RPMI8226 (cell line): ENCODE results near the gene TMEM222.

ENCODE experiments used
- DNase-seq: peaks from one replicate; pipeline ENCODE4 v3.0.0-alpha.2; 2015

Gene TMEM222

DNA sequence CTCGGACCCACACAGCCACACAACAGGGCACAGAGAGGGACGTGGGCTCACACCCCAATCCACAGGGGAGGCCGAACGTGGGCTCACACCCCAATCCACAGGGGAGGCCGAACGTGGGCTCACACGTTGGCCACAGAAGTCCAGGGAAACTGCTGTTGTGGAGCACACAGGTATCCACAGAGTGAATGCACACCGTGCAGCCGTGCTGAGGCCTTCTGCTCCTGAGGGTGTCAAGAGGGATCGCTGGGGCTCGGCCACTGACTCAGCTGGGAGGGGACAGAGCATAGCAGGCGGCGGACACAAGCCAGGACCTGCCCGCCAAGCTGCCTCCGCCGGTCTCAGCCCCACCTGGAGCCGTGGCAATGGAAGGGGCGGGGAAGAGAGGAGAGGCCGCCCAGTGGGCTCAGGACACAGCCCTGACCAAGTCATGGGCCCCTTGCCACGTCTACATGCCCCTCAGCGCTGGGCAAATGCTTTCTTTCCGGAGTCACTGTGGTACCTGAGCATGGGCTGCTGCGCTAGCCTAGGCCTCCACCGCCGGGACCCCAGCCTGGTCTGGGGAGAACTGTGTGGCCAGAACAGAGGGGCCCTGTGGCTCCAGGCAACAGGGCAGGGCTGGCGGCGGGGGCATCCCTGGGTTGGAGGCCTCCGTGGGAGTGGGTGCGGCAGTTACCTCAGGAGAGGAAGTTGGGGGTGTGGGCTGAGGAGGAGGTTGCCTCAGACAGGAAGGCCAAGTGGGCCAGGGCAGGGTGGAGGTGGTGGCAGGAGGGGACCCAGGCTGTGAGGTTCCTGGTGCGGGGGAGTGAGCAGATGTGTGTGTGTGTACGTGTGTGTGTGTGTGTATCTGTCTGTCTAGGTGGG lies 21.0 kb downstream of the TMEM222 start:
- peak; percentile 47 for DNase-seq

DNA sequence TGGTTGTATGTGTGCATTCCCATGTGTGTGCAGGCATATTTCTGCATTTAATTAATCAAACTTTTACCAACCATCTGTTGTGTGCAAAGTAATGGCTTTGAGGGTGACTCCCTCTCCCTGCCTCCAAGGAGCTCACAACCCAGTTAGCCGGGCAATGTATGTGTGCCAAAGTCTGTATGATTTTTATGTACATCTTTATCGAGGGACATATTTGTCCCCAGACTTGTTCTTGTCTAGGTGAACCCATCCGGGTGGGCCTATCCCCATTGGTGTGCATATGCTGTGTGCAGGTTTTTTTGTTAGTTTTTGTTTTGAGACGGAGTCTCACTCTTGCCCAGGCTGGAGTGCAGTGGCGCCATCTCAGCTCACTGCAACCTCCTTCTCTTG lies 21.7 kb downstream of the TMEM222 start:
- DNase-seq: no peak

DNA sequence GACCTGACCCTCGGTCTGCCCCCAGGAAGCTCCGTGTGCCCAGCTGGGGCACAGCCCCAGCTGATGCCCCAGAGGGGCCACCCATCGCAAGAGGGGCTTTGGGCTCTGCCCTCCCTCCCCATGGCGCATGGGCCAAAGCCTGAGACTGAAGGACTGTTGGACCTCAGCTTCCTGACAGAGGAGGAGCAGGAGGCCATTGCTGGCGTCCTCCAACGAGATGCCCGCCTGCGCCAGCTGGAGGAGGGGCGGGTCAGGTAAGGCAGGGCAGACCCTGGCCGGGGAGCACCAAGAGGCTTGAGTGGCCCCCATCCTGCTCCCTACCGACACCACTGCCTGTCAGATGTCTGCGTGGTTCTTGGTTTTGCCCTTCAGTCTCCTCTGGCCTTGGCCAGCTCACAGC lies 23.3 kb downstream of the TMEM222 start:
- DNase-seq: no peak

DNA sequence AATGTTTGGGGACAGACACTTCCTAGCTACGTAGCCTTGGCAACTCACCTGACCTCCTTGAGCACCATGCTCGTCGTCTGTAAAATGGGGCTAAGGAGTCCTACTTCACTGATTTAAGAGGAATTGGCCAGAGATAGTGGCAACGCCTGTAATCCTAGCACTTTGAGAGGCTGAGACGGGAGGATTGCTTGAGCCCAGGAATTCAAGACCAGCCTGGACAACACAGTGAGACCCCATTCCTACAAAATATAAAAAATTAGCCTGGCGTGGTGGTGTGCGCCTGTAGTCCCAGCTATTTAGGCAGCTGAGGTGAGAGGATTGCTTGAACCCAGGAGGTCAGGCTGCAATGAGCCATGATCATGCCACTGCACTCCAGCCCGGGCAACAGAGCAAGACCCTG lies 24.4 kb downstream of the TMEM222 start:
- DNase-seq: no peak

DNA sequence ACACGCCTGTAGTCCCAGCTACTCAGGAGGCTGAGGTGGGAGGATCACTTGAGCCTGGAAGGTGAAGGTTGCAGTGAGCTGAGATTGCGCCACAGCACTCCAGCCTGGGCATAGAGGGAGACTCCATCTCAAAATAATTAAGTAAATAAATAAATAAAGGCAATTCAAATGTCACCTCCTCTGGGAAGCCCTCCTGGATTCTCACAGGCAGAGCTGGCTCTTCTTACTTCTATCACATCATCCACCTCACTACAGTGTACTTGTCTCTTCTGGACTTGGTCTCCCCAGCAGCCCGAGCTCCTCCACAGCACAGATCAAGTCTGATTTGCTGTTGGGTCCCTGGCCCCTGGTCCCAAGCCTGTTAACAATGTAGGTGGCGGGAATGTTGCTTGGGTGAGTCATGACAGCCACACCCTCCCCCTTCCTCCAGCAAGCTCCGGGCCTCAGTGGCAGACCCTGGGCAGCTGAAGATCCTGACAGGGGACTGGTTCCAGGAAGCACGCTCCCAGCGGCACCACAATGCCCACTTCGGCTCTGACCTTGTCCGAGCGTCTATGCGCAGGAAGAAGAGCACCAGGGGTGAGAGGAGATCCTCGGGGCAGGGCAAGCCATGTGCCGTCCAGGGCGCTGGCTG lies 25.1 kb downstream of the TMEM222 start:
- no peak for DNase-seq

DNA sequence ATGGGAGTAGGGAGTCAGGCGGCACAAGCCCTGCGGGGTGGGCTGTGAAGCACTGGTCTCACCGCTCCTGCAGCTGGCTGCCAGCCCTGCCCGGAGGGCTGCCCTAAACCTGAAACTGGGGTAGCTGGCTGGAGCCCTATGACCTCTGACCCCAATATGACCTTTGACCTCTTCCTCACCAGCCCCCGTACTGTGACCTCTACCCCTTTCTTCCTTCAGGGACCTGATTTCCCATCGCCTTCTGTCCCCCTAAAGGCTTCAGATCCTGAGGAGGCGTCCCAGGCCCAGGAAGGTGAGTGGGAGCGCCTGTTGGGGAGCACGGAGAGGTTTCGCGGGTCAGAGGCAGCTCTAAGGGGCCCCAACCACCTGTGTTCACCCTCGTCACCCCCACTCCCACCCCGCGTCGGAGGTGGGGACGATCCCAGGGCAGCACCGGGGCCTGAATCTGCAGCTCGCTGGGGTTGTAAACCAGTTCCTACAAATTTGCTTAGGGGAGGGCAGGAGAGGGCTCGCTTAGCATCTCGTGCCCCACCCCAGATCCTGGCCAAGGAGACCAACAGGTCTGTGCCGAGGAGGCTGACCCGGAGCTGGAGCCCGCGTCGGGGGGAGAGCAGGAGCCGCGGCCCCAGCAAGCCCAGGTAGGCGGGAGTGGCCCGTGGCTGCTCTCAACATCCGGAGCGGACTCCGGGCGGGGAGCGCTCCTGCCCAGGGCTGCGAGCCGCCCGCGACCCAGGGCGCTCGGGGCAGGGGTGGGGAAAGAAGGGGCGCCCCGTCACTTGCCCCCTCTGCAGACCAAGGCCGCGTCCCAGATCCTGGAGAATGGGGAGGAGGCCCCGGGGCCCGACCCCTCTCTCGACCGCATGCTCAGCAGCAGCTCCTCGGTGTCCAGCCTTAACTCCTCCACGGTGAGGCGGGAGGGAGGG lies 27.2 kb downstream of the TMEM222 start:
- DNase-seq: peak; percentile 90

DNA sequence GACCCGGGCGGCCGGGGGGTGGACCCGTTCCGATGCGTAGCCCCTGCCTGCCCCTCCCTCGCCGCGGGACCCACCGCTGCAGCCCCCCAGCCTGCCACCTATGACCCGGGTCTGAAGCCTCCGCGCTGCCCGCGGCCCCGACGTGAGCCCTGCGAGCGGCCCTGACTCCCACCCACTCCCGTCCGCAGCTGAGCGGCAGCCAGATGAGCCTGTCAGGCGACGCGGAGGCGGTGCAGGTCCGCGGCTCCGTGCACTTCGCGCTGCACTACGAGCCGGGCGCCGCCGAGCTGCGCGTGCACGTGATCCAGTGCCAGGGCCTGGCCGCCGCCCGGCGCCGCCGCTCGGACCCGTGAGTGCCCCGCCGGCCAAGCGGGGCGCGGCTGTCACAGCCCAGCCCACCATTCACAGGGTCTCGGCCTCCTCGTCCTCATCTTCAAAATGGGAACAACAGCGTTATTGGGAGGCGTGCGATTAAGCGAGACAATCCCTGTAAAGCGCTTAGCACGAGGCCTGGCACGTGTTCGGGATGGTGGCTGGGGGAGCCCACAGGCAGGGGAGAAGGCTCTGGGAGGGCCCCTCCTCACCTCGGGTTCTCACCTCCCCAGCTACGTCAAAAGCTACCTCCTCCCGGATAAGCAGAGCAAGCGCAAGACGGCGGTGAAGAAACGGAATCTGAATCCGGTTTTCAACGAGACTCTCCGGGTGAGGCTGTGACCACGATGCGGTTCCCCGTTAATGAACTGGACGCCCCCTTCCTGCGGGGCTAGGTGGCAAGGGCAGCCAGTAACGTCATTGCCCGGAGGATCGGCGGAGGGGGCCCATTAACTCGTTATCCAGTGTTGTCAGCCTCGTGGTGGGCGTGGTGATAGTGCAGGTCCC lies 28.1 kb downstream of the TMEM222 start:
- peak; percentile 68 for DNase-seq

DNA sequence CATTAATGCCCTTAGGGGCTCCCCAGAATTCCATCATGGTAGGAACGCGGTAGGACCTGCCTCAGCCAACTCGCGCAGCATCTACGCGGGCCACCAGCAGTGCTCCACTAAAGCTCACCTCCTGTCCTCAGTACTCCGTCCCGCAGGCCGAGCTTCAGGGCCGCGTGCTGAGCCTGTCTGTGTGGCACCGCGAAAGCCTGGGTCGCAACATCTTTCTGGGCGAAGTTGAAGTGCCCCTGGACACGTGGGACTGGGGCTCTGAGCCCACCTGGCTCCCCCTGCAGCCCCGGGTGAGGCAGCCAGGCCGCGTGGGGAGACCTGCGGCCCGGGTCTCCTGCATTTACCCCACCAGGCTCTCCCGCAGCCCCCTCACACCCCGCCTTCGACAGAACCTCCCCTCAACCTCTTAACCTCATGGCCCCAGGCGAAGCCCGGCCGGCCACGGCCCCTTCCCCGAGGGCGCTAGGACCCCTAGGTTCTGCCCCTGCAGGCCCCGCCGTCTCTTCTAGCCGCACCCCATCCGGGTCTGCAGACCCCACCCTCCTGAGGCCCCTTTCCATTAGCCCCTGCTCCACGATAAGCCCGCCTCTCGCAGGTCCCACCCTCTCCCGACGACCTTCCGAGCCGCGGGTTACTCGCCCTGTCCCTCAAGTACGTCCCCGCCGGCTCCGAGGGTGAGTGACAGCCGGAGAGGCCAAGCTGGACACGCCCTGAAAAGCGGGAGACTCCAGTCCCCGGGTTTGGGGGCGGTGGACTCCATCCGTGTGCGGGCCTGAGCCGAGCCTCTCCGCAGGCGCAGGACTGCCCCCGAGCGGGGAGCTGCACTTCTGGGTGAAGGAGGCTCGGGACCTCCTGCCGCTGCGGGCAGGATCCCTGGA lies 28.9 kb downstream of the TMEM222 start:
- no peak for DNase-seq

DNA sequence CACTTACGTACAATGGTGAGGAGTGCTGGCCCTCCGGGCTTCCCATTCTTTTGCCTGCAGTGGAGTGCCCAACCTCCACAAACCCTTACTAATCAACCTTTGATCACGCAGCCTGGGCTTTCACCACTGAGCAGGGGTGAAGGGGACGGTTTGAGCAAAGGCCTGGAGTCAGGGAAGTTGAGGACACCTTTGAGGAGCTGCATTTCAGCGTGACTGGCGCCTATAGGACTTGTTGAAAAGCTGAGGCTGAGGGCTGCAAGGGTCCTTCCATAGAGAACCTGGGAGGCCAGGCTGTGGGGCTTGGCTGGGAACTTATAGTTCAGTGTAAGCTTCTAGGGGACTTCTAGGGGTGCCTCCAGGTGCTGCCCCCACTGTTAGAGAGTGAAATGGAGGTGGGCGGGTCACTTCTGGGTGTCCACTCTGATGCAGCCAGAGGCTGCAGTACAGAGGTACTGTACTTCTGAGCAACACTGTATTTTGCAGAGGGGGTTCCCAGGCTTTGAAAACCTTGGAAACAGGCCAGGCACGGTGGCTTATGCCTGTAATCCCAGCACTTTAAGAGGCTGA lies 29.7 kb downstream of the TMEM222 start:
- DNase-seq: no peak

DNA sequence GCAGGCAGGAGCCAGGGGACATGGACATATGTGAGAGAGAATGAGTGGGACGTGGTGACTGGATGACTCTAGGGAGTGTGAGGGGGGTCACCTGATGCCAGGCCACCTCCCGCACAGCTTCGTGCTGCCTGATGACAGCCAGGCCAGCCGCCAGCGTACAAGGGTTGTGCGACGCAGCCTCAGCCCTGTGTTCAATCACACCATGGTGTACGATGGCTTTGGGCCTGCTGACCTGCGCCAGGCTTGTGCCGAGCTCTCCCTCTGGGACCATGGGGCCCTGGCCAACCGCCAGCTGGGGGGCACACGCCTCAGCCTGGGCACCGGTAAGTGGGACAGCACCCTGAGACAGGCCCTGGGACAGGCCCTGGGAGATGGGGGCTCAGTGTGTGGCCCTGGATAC lies 31.2 kb downstream of the TMEM222 start:
- no peak for DNase-seq

DNA sequence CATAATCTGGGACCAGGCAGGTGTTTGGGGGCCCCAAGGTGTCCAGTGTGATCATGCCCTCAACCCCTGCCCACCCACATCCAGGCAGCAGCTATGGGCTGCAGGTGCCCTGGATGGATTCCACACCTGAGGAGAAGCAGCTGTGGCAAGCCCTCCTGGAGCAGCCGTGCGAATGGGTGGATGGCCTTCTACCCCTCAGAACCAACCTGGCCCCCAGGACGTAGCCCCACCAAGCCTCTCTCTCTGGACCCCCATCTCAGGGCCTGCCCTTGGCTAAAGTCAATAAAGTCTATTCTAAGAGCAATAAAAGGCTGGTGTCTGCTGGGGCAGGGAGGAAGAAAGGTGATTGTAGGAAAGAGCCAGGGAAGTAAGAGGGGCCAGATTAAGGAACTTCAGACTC lies 31.7 kb downstream of the TMEM222 start:
- DNase-seq: no peak

DNA sequence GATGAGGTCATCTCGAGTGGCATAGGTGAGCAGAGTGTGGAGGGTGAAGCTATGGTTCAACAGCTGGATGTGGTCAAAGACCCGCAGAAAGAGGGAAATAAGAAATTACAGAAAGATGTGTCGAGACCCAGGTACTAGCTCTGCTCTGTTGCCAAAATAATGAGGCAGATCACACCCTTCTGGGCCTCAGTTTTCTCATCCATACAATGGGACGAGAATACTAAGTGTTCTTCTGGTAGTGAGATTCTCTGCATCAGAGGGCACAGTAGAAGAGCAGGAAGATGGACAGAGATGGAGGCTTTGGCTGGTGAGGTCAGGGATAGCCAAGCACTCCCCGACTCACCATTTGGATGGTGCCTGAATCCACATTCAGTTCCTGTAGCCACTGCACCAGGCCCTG lies 33.7 kb downstream of the TMEM222 start:
- DNase-seq: no peak

DNA sequence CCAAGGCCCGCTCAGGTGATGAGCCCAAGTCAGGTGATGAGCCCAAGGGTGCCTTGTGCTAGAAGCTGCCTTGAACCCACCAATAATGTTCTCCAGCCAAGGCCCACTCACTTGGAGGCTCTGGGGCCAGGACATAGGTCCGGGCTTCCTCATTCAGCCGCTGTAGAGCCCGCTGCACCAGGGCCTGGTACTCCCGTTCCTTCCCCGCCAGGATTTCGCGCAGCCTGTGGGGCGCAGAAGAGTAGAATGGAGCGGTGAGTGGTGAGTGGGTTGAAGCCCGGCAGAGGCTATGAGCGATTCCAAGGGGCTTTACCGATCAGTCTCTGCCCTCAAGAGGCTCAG lies 34.3 kb downstream of the TMEM222 start:
- DNase-seq: no peak

DNA sequence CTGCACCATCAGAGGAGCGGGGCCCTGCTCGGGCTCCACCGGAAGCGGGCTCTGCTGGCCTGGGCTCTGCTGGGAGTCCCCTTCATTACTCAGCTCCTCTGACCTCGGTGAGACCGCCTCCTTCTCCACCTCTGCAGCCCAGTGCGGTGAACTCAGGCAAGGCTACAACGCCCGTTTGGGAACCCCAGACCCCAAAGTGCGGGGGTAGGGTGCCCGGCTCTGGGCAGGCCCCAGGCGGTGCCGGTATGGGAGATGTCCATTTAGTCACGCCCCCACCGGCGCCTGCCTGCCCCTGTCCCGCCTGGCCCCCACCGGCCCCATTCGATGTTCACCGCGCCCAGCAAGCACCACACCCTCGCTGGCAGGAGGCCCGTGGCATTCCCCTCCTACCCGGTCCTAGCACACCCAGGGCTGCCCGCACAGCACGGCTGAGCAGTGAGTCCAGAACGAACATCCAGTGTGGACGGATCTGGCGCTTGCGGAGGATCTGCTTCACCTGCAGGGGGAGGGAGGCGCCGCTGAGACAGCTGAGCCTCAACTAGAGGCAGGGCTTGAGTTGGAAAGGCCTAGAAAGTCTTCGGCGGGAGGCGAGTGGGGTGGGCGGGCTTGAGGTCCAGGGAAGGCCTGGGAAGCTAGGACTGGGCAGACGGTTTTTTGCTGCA lies 34.8 kb downstream of the TMEM222 start:
- DNase-seq: no peak

DNA sequence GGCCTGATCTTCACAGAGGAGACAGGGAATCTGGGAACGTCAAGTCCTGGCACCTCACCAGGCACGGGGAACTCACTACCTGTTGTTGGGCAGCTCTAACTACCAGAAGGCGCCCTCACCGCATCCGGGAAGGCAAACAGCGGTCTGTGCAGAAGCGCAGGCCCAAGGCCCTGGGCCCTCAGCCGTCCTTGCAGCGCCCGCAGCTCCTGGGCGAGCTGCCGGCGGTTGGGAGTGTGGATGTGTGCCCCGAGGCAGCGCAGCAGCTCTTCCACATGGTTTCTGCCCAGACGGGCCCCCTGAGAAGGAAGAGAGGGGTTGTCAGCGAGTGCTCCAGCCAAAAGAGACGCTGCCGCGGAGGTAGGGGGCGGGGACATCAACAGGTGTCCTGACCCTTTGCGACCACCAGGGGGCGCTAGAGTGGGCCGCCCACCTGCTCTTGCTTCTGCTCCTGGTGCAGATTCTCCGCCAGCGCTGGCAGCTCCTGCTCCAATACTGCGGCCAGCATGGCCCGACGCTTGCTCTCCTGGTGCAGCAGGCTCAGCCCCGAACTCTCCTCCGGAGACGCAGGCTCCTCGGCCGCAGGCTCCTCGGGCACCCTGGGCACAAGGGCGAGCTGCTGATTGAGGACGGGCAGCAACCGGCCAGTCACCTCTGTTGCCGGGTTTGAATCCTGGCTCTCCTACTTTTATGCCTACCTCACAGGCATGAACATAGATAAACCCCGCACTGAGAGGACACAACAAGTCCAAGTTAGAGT lies 35.5 kb downstream of the TMEM222 start:
- peak; percentile 72 for DNase-seq

DNA sequence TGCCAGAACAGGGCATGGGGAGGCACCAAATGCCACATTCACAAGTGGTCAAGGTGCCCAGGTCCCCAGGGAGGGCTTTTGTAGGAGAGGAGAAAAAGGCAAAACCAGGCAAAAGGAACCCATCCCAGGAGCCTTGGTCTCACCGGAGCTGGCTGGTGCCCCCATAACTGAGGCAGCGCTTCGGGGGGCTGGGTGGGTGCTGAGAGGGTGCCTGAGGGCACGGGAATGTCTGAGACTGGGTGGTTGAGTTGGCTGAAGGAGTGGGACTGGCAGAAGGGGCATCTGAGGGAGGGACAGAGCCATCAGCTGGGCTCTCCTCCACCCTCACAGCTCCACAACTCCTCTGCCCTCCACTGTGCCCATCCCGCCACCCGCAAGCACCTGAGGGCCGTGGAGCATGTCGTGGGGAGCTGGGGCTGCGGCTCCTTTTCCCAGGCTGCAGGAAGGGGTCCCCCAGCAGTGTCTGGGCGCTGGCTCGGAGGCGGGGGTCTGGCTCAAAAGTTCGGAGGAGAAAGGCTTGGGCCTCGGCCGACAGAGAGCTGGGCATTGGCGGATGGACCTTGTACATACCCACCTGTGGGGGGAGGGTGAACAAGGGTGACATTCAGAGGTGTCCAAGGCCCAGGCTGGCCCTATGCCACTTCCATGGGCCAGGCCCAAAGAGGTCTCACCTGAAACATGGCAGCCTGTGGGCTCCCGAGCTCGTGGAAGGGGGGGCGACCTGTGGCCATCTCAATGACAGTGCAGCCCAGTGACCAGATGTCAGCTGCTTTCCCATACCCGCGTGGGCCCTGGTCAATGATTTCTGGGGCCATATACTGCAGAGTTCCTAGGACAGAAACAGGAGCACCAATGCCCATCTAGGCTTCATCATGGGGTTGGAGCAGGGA lies 36.3 kb downstream of the TMEM222 start:
- DNase-seq: no peak

DNA sequence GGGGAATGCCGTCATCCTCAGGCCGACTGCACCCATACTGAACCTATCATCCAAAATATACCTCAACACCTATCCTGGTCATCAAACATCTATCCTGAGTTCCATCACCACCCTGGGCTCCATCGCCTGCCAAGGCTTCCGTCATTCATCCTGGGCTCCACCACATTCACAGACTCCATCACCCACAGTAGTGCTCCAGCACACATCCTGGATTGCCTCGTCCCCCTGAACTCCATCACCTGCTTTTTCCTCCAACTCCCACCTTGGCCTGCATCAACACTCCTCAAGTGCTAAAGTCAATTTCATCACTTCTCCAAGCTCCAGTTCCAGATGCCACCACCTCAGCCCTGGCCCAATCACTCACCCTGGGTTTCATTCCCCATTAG lies 37.0 kb downstream of the TMEM222 start:
- no peak for DNase-seq

DNA sequence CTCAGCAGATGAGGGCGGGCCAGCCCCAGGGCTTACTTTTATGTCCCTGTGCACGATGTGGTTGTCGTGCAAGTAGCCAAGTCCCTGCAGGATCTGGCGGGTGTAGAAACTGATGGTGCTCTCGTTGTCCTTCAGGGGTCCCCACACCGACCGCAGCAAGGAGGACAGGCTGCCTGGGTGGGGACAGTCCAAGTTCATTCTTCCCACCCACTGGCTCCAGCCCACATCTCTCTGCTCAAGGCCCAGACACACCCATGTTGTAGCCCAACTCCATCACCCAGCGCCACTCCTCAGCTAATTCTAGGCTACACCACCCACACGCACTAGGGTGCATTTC lies 37.8 kb downstream of the TMEM222 start:
- DNase-seq: no peak
